ENCODE results near the gene CMBL. TPM values are rescaled to one million over a fixed set of nuclear protein-coding genes. Genes with fewer than 3 reads are reported as not detected.

Gene CMBL
- total RNA-seq (2022; extraction: Qiagen RNA extraction; ENCODE audit: low read depth) = 20.1 to 23.8 TPM (median 22.7 TPM) in 5 replicates

DNA sequence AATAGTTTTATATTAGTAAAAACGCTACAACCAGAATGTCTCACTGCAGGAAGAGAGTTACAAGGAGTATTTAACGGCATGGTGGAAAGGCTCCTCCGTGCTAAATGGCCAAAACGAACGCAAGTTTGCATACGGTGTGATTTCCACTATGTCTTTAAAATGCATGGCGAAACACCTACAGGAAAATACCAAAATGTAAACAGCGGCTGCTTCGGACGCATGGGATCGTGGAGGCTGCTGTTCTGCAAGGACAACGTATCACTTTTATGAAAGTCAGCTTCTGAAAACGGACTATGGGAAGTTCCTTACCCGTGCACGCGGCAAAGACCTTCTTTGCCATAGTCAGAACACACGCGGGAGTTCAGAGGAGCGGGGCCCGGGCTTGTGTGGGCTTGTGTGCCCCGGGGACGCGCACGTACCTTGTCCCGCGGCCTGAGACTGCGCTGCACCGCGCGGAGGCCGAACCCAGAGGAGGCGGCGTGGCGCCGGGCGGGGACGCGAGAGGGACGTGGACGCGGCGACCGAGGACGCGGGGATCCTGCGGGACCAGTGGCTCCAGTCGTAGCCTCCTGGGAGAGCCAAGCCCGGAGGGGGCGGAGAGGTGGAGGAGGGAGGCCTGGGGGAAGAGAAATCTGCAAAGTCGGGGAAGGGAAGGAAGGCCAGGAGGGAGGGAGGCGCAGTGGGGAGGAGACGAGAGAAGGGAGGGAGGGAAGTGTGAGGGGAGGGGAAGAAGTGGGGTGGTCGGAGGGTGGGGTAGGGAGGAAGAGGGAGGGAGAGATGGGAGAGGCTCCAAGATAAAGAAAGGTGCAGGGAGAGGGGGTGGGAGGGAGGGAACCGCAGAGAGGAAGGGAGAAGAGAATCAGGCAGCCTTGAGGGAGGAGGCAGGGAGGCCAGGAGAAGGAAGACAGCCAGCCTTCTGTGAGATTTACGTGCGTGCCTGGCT is at the start of gene CMBL:
Gene CMBL (minus strand): TSS at position 697 of the 943 bp plus-strand sequence. CDS start 17,140 bp downstream, outside the sequence.

DNA sequence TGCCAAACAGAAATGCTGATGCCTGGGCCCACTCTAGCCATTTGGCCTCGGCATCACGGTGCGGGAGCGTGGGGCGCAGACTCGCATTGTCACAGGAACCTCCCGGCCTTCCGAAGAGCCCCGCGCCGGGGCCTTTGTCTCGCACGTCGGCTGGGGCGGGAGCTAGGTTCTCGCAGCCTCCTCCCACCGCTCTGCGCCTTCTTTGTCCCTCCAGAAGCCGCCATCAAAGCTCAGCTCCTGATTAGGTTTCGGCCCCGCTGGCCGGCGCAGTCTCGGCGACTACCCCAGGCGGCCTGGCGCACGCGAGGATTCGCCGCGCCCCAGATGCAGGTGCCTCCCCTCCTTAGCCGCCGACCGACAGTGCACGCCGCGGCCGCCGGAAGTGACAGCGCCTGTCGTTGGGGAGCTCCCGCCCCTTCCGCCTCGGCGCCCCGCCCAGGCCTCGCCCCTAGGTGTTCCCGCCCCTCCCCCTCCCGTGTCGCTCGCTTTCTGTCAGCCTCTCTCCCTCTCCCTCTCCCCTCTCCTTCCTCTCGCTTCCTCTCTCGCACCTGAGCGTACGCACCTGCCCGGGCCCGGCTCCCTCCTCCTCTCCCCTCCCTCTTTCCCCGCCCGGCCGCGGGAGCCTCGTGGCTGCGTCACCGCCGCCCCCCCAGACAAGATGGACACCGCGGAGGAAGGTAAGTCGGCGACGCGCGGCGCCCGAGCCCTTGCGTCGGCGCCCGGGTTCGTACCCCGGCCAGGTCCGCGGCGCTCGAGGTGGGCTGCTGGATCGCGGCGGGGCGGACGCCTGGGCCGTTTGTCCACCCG is 45.7 kb upstream of the CMBL start, which contains the start of gene MARCHF6:
Gene MARCHF6 (plus strand): TSS at position 455 of the 807 bp plus-strand sequence. CDS start 204 bp downstream, at position 659.

DNA sequence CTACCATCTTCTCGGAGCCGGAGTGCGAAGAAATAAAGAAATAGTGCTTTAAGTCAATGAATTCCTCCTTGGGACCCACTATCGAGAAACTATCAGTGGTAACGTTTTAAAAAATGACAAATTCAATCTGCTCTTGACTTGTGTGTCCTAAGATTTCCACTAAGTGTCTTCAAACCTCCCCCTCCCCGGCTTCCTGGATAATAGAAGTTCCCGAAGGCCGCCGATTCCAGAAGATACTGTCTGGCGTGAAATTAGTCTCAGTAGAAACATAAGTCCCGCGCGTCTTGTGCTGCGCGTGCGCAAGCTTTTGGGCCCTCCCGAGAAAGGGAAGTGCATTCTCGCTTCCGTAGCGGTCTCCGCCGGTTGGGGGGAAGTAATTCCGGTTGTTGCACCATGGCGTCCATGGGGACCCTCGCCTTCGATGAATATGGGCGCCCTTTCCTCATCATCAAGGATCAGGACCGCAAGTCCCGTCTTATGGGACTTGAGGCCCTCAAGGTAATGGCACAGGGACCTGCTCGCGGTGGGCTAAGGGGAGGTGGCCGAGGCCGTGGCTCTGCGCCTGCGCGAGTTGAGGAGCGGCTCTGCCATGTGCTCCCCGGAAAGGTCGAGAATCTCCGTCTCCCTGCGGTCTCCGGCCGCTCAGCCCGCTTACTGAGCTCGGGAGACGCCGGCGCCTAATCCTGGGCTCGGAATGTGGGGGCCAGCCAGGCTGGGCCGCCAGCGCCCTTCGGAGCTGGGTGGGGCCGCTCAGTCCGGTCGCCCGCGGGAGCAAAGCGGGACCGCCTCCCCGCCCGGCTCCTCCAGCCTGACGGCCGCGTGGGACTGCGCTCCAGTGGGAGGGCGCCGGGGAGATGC is 57.5 kb downstream of the CMBL start, which contains the start of gene CCT5:
Gene CCT5 (plus strand): TSS at position 333 of the 858 bp plus-strand sequence. CDS start 61 bp downstream, at position 394.

Other genes with a start within 250 kb of the CMBL start
- 12.1 to 15.3 TPM (median 12.8 TPM) in 5 replicates for gene ATPSCKMT, start 58.0 kb downstream of the CMBL start, total RNA-seq (2022; extraction: Qiagen RNA extraction; ENCODE audit: low read depth)
- gene CCT5, start 57.6 kb downstream of the CMBL start, total RNA-seq (2022; extraction: Qiagen RNA extraction; ENCODE audit: low read depth) = 465 to 700 TPM (median 535 TPM) in 5 replicates
- 42.6 to 77.2 TPM (median 73.6 TPM) in 5 replicates for gene MARCHF6, start 45.8 kb upstream of the CMBL start, total RNA-seq (2022; extraction: Qiagen RNA extraction; ENCODE audit: low read depth)
- 2.0 to 2.9 TPM (median 2.3 TPM) in 5 replicates for gene ROPN1L, start 134.0 kb upstream of the CMBL start, total RNA-seq (2022; extraction: Qiagen RNA extraction; ENCODE audit: low read depth)

Measured in A549 treated with GW870086 at 1 μM for 4 hours (cell line).